ENCODE data around the gene DNAJC28. TPM values are rescaled to one million over a fixed set of nuclear protein-coding genes. Genes with fewer than 3 reads are reported as not detected.

Gene DNAJC28
- 3.8 and 5.8 TPM in 2 replicates for total RNA-seq
- polyA plus RNA-seq, result 1.2 and 2.0 TPM in 2 replicates

GRCh38 chr21:33491373-33492102, at the start of gene DNAJC28:
Gene DNAJC28 (minus strand): TSS chr21:33491716. CDS start chr21:33489393, 2,323 bp downstream.
- H3K4me1 ChIP-seq (ENCODE audit: insufficient read depth), result peaks cover 4% of the 10 kb centered on the region
- H3K79me2 ChIP-seq, result peaks cover 3% of the 10 kb centered on the region
- no peak for TF ChIP-seq EZH2phosphoT487 (IDR thresholded peaks at IDR 0.05; ENCODE audit: low read depth, severe bottlenecking, unreplicated experiment)
- no peak for TF ChIP-seq EZH2 (IDR thresholded peaks at IDR 0.05; ENCODE audit: borderline replicate concordance)
- TF ChIP-seq, protein P1, sequence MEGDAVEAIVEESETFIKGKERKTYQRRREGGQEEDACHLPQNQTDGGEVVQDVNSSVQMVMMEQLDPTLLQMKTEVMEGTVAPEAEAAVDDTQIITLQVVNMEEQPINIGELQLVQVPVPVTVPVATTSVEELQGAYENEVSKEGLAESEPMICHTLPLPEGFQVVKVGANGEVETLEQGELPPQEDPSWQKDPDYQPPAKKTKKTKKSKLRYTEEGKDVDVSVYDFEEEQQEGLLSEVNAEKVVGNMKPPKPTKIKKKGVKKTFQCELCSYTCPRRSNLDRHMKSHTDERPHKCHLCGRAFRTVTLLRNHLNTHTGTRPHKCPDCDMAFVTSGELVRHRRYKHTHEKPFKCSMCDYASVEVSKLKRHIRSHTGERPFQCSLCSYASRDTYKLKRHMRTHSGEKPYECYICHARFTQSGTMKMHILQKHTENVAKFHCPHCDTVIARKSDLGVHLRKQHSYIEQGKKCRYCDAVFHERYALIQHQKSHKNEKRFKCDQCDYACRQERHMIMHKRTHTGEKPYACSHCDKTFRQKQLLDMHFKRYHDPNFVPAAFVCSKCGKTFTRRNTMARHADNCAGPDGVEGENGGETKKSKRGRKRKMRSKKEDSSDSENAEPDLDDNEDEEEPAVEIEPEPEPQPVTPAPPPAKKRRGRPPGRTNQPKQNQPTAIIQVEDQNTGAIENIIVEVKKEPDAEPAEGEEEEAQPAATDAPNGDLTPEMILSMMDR (IDR thresholded peaks at IDR 0.05; ENCODE audit: poor library complexity), result no peak
- H3K27me3 ChIP-seq, result no peaks in the 10 kb centered on the region
- H3K4me2 ChIP-seq, result peak within 1 kb of the TSS; percentile 88
- under 1% methylated on average over 52 of the region's 52 CpGs for WGBS (ENCODE audit: low lambda C conversion rate, missing lambda C conversion rate)
- DNase-seq (ENCODE audit: low spot score), result peak; percentile 97
- no peaks in the 10 kb centered on the region for H3K36me3 ChIP-seq (replicated peaks; ENCODE audit: insufficient read depth, low read depth)
- peak within 1 kb of the TSS; percentile 66 for H3K4me3 ChIP-seq
- H2AFZ ChIP-seq, result peak within 1 kb of the TSS; percentile 80
- H3K9me3 ChIP-seq (ENCODE audit: low read depth), result no peaks in the 10 kb centered on the region
- no peaks in the 10 kb centered on the region for H4K20me1 ChIP-seq (ENCODE audit: insufficient read depth, poor library complexity, severe bottlenecking)
- H3K9me2 ChIP-seq (replicated peaks; ENCODE audit: insufficient read depth), result no peaks in the 10 kb centered on the region
- H3K27ac ChIP-seq, result peak within 1 kb of the TSS; percentile 71

DNA sequence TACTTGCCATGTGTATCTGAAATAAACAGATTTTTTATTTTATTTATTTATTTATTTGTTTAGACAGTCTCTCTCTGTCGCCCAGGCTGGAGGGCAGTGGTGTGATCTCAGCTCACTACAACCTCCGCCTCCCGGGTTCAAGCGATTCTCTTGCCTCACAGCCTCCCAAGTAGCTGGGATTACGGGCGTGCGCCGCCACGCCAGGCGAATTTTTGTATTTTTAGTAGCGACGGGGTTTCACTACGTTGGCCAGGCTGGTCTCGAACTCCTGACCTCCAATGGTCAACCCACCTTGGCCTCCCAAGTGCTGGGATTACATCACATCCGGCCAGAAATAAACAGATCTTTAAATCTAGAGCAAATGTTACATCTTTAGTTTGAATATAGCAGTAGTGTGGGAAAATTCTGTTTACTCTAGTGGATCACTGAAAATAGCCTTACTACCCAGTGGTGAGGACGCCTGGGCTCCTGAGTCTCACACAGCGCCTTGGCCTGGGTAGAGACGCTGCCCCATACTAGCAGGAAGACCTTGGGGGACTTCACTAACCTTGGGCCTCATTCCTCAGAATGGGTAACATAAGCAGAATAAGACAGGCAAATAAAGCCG, 49.7 kb upstream of the DNAJC28 start:
- Histone ChIP-seq H3K9me3 (ENCODE audit: low read depth) (no peaks in the 10 kb centered on the region), H3K79me2 (peaks cover 79% of the 10 kb centered on the region), H3K4me2 (peak overlapping the region; percentile 78), H3K27me3 (no peaks in the 10 kb centered on the region), H3K36me3 (replicated peaks; ENCODE audit: insufficient read depth, low read depth) (no peaks in the 10 kb centered on the region), H4K20me1 (ENCODE audit: insufficient read depth, poor library complexity, severe bottlenecking) (peaks cover 28% of the 10 kb centered on the region), H2AFZ (peak overlapping the region; percentile 47), H3K4me1 (ENCODE audit: insufficient read depth) (peaks cover 16% of the 10 kb centered on the region), H3K4me3 (peak overlapping the region; percentile 76), H3K27ac (peak overlapping the region; percentile 98), H3K9me2 (replicated peaks; ENCODE audit: insufficient read depth) (no peaks in the 10 kb centered on the region)
- TF ChIP-seq, protein P1 (IDR thresholded peaks at IDR 0.05; ENCODE audit: poor library complexity), result no peak
- TF ChIP-seq EZH2 (IDR thresholded peaks at IDR 0.05; ENCODE audit: borderline replicate concordance), result no peak
- no peak for TF ChIP-seq EZH2phosphoT487 (IDR thresholded peaks at IDR 0.05; ENCODE audit: low read depth, severe bottlenecking, unreplicated experiment)
- DNase-seq (ENCODE audit: low spot score), result no peak
- WGBS (ENCODE audit: low lambda C conversion rate, missing lambda C conversion rate), result 49% methylated on average over 19 of the region's 19 CpGs

DNA sequence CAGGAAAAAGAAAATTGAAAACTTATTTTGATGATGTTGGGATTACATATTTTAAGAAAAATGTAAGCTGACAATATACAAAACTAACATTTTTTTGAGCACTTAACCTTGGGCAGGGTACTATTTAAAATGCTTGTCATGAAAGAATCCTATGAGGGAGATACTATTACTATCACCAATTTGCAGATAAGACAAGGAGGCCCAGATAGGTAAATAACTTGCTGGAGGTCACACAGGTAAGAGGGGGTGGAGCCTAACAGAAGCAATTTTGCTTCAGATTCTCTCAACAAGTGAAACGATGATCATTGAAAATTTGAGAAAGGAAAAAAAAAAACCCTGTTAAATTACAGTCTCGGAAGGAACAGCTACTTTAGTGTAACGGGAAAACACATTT, 49.2 kb upstream of the DNAJC28 start:
- Histone ChIP-seq H3K27ac (peak overlapping the region; percentile 98), H3K4me3 (no peak overlapping the region), H3K79me2 (peaks cover 74% of the 10 kb centered on the region), H3K4me1 (ENCODE audit: insufficient read depth) (peaks cover 12% of the 10 kb centered on the region), H3K9me3 (ENCODE audit: low read depth) (no peaks in the 10 kb centered on the region), H2AFZ (no peak overlapping the region), H4K20me1 (ENCODE audit: insufficient read depth, poor library complexity, severe bottlenecking) (peaks cover 24% of the 10 kb centered on the region), H3K36me3 (replicated peaks; ENCODE audit: insufficient read depth, low read depth) (no peaks in the 10 kb centered on the region), H3K27me3 (no peaks in the 10 kb centered on the region), H3K9me2 (replicated peaks; ENCODE audit: insufficient read depth) (no peaks in the 10 kb centered on the region), H3K4me2 (peak overlapping the region; percentile 78)
- DNase-seq (ENCODE audit: low spot score), result peak; percentile 24
- 68% methylated on average over 3 of the region's 3 CpGs for WGBS (ENCODE audit: low lambda C conversion rate, missing lambda C conversion rate)
- TF ChIP-seq, protein P1 (IDR thresholded peaks at IDR 0.05; ENCODE audit: poor library complexity), result no peak
- no peak for TF ChIP-seq EZH2phosphoT487 (IDR thresholded peaks at IDR 0.05; ENCODE audit: low read depth, severe bottlenecking, unreplicated experiment)
- TF ChIP-seq EZH2 (IDR thresholded peaks at IDR 0.05; ENCODE audit: borderline replicate concordance), result no peak

Data from hepatocyte (in vitro differentiated cells).